Suppressor macrophage treated with lipopolysaccharide for 4 hours (primary cell): ENCODE measurements around the gene TAX1BP1.
A peak's percentile ranks its signal among the peaks of the same experiment; 100 is the strongest.

Experiments
- DNase-seq: peaks from one replicate; pipeline ENCODE4 v3.0.0-alpha.2; 2020

Gene TAX1BP1

GRCh38 chr7:27739909-27740448 is at the start of gene TAX1BP1:
Gene TAX1BP1 (plus strand): TSS chr7:27740162. CDS start chr7:27748525, 8,363 bp downstream.
- DNase-seq: peak; percentile 97

- DNase-seq: no peak
Observed at GRCh38 chr7:27690649-27691048, 49.3 kb upstream of the TAX1BP1 start.

- peak; percentile 55 for DNase-seq
Observed at GRCh38 chr7:27693794-27694193, 46.2 kb upstream of the TAX1BP1 start.

- no peak for DNase-seq
Observed at GRCh38 chr7:27695096-27695495, 44.9 kb upstream of the TAX1BP1 start.

- DNase-seq: peak; percentile 78
Observed at GRCh38 chr7:27697861-27698430, 42.0 kb upstream of the TAX1BP1 start.

GRCh38 chr7:27699751-27700150 is 40.2 kb upstream of the TAX1BP1 start:
- no peak for DNase-seq

GRCh38 chr7:27700501-27700900 is 39.5 kb upstream of the TAX1BP1 start:
- no peak for DNase-seq

GRCh38 chr7:27703181-27703580 is 36.8 kb upstream of the TAX1BP1 start:
- DNase-seq: no peak

GRCh38 chr7:27704422-27705199 is 35.4 kb upstream of the TAX1BP1 start:
- peak; percentile 37 for DNase-seq

GRCh38 chr7:27705200-27705594 is 34.8 kb upstream of the TAX1BP1 start:
- DNase-seq: no peak

GRCh38 chr7:27708485-27708884 is 31.5 kb upstream of the TAX1BP1 start:
- DNase-seq: no peak

- DNase-seq: peak; percentile 59
Observed at GRCh38 chr7:27709137-27710075, 30.6 kb upstream of the TAX1BP1 start.

- DNase-seq: no peak
Observed at GRCh38 chr7:27712217-27712616, 27.7 kb upstream of the TAX1BP1 start.

GRCh38 chr7:27714831-27715444 is 25.0 kb upstream of the TAX1BP1 start:
- DNase-seq: no peak

GRCh38 chr7:27723085-27723484 is 16.9 kb upstream of the TAX1BP1 start:
- no peak for DNase-seq

GRCh38 chr7:27727058-27727457 is 12.9 kb upstream of the TAX1BP1 start:
- DNase-seq: no peak

- DNase-seq: no peak
Observed at GRCh38 chr7:27730112-27730511, 9.8 kb upstream of the TAX1BP1 start.

GRCh38 chr7:27734583-27734982 is 5.4 kb upstream of the TAX1BP1 start:
- DNase-seq: no peak

GRCh38 chr7:27735165-27735564 is 4.8 kb upstream of the TAX1BP1 start:
- no peak for DNase-seq

- no peak for DNase-seq
Observed at GRCh38 chr7:27735831-27736230, 4.1 kb upstream of the TAX1BP1 start.

GRCh38 chr7:27737178-27737577 is 2.8 kb upstream of the TAX1BP1 start:
- DNase-seq: no peak

- no peak for DNase-seq
Observed at GRCh38 chr7:27737616-27738015, 2.3 kb upstream of the TAX1BP1 start.
